SH-SY5Y (cell line): ENCODE results near the gene EIF4G1.

Experiments used
- GATA2 ChIP-seq: IDR thresholded peaks from 2 replicates; pipeline ENCODE4 v1.6.1; 2011; ENCODE audit warnings: mild to moderate bottlenecking, low read depth, low read length
- GATA3 ChIP-seq: IDR thresholded peaks from 2 replicates; pipeline ENCODE4 v1.6.1; 2011; ENCODE audit warnings: low read depth, mild to moderate bottlenecking, low read length, moderate library complexity

DNA sequence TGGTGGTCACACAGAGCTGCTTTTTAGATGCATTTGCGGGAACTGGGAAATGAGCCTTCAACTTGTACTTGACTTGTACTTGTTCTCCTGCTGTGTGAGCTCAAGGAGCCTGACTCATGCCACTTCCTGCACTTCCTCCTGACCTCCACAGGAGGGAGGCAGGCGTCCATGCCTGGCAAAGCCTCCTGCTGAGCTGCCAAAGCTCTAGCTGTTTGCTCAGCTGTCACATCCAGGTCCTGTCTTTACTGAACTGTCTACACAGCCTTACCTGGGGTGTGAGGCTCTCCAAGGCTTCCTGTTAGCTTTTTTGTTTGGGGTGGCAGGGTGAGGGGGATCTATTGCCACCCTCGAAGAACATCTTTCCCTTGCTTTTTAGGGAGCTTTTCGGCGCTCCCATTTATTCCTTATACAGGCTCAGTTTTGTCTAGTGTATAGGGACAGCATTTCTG, 57.2 kb downstream of the EIF4G1 start:
- TF ChIP-seq GATA2 (no peak), GATA3 (no peak)
